ENCODE data around the gene APCDD1.
"Not testable (repeated sequence)": the region's sequence is repeated elsewhere in the genome, so short reads cannot be mapped to it uniquely, and the experiment has no call there.

Gene APCDD1

GRCh38 chr18:10530002-10530401, 75.6 kb downstream of the APCDD1 start:
- no peak for FAIRE-seq

GRCh38 chr18:10530852-10531251, 76.4 kb downstream of the APCDD1 start:
- FAIRE-seq = no peak

GRCh38 chr18:10533111-10533510, 78.7 kb downstream of the APCDD1 start:
- no peak for FAIRE-seq

- no peak for FAIRE-seq
These were observed 81.8 kb downstream of the APCDD1 start for GRCh38 chr18:10536280-10536679.

- no peak for FAIRE-seq
These were observed 83.3 kb downstream of the APCDD1 start for GRCh38 chr18:10537765-10538164.

- not testable (repeated sequence) for FAIRE-seq
These were observed 84.7 kb downstream of the APCDD1 start for GRCh38 chr18:10539124-10539523.

Data from A204.1 (cell line).